ENCODE results near the gene LRRC28.

GRCh38 chr15:99365242-99365641 is 114.0 kb downstream of the LRRC28 start:
- no peak for TF ChIP-seq EP300 (conservative IDR thresholded peaks at IDR 0.05; ENCODE audit: poor library complexity, severe bottlenecking)
- no peak for TF ChIP-seq CTCF (IDR thresholded peaks at IDR 0.05; ENCODE audit: poor library complexity, severe bottlenecking)

Measured in neural cell (in vitro differentiated cells).